NCI-H226 (cell line): Measurements from ENCODE around the gene HTT.

Experiments
- DNase-seq: peaks from one replicate; pipeline ENCODE4 v3.0.0-alpha.2; 2015

The HTT gene

DNA sequence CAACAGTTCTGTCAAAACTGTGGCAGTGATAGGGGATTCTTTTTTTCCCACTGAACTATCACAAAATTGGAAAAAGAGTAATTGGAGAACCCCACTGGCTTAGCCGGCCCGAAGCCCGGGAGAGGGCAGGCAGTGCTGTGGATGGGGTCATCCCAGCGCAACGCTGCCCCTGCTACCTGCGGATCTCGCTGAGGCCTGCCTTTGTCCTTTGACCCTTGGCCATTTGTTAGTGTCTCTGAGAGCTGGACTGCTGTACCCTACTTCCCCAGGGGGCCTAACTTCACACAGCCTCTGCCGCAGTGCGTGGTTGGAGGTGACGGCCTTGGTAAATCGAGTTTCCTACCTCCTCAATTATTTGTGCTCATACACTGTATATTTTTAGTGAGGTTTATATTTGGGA is 131.5 kb downstream of the HTT start:
- no peak for DNase-seq

- no peak for DNase-seq
Observed at GRCh38 chr4:3206439-3207100, 132.1 kb downstream of the HTT start.

GRCh38 chr4:3207531-3208037 is 133.1 kb downstream of the HTT start:
- DNase-seq = no peak

DNA sequence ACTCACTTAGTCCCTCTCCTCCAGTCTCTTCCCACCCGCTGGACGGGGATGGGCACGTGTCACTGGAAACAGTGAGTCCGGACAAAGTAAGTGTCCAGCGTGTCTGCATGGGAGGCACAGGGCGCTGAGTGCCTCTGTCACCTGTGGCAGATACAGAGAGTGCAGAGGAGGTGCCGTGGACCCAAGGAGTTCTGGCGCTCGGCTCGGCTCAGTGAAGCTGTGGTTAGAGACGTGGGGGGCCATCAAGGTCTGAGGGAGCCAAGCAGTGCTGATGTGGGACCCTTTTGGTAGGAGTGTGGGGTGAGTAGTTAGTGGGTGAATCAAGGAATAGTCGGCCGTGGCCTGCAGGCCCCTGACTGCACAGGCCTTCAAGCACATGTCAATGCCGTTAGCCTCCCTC is 134.3 kb downstream of the HTT start:
- DNase-seq = no peak

GRCh38 chr4:3209551-3210325 is 135.3 kb downstream of the HTT start:
- no peak for DNase-seq

DNA sequence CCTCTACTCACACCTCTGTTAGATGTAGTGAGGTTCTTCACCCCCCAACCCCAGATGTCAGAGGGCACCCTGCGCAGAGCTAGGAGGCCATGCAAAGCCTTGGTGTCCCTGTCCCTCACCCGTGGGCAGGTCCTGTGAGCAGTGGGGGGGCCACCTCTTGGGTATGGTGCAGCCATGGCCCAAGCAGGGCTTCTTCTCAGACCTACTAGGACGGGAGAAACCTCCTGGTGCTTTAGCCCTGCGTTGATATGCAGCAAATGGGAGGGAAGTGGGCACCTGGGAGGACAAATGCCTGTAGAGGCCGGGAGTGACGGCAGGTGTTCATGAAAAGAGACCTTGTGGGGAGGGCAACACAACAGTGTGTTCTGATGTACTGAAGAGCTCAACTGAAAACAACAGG is 136.0 kb downstream of the HTT start:
- no peak for DNase-seq

GRCh38 chr4:3211866-3212265 is 137.4 kb downstream of the HTT start:
- DNase-seq = no peak

GRCh38 chr4:3212391-3213105 is 138.1 kb downstream of the HTT start:
- no peak for DNase-seq

DNA sequence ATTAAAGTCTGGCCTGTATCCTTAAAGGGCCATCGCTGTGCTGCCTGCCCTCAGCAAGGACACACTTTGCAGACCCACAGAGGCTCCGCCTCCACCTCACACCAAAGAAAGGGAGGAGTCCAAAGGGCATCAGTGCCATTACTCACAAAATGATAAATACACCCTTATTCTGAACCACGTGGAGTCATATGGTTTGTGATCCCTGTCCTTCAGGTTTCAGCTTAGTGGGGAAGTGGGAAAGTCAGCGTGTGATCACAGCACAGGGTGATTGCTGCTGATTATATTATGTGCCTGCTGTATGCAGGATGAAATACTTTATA is 138.6 kb downstream of the HTT start:
- no peak for DNase-seq

- no peak for DNase-seq
Observed at GRCh38 chr4:3213661-3214250, 139.3 kb downstream of the HTT start.

DNA sequence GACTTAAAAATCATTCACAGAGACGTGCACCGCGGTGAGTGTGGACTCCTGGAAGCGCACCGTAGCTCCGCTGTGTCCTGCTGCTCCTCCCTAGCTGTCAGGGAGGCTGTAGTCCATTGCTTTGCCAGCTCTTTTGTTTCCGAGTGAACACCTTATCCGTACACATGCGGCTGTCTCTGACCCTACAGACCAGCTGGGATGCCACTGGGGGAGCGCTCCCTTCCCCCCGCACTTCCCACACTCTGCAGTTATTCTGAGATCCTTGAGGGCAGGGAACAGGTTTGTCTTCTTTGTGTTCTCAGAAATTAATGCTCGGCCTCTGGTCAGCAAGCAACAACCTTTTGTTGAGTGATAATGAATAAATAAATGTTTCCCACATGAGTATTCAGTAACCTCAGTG is 140.8 kb downstream of the HTT start:
- no peak for DNase-seq

- no peak for DNase-seq
Observed at GRCh38 chr4:3215733-3216132, 141.3 kb downstream of the HTT start.

DNA sequence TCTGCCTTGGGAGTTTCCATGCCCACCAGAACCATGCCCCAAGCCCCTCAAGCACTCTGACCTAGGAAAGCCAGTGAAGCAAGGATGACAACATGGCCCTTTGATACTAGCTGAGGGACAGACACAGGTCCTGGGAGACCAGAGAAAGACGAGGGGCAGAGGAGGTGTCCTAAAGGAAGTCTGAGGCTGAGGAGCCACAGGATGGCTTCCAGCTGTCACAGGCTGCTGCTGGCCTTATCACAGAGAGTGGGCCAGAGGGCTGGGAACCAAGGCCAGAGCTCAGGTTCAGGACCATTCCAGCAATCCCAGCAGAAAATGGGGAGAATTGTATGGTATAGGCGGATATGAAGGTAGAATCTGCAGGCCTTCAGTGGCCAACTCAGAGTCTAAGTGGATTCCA is 142.8 kb downstream of the HTT start:
- no peak for DNase-seq

GRCh38 chr4:3217771-3218170 is 143.3 kb downstream of the HTT start:
- no peak for DNase-seq

DNA sequence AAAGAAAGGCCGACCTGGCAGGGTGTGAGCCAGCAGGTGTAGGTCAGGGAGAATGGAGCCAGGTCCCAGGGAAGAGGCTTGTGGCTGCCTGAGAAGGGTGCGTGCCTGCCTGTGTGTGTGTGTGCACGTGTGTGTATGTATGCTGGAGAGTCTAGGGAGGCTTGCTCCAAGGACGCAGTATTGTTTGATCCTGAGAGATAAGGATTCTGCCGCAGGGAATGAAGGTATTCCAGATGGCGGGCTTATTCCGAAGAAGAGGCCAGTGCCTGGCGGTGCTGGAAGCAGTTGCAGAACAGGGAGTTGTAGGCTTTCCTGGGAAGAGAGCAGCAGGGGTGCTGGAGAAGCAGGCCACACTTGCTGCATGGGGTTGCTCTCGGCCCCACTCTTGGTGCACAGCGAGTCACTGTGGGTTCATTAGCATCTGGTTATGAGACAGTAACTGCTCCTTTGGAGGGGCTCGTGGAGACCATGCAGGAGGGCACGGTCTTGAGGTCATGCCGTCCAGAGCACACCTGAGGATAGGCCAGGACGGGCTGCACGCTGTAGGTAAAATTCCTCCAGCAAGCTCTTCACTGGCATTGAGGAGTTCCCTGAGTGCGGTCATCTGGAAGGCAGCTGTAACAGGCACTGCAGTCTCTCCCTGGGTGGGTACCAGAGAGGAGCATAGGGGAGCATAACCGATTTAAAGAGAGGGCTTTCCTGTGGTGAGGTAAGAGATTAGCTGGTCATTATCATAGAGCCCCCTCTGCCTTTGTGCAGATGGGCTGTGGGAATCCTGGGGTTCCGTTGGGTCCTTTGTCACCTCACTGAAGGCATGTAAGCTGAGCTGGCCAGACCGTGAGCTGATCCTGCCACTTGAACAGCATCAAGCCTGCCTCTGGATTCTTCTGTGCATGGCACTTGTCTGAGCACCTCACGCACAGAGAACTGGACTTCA is 144.6 kb downstream of the HTT start:
- no peak for DNase-seq

DNA sequence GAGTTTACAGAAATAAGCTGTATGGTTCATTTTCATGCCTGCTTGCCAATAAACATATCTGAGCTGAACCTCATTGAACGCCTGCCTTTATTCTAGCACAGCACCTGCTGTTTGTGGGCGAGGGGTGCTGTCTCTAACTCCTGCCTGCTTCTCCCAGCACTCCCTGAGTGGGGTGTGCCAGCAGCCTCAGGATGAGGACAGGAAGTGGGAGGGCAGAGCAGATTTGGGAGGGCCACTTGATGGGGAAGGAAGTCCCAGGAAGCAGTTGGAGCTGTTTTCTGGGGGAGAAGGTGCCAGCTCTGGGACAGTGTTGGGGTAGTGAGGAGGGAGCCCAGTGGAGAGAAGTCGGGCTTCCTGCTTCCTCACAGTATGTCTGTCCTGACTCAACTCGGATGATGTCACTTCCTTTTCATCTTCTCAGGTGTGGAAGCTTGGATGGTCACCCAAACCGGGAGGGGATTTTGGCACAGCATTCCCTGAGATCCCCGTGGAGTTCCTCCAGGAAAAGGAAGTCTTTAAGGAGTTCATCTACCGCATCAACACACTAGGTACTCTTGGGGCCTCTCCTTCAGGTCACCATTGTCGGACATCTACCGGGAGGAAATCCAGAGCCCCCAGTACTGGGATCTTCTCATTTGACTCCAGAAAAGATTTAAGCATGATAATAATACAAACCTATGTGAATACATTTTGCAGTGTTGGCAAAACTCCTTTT is 145.4 kb downstream of the HTT start:
- DNase-seq = no peak

- no peak for DNase-seq
Observed at GRCh38 chr4:3220476-3221183, 146.1 kb downstream of the HTT start.

DNA sequence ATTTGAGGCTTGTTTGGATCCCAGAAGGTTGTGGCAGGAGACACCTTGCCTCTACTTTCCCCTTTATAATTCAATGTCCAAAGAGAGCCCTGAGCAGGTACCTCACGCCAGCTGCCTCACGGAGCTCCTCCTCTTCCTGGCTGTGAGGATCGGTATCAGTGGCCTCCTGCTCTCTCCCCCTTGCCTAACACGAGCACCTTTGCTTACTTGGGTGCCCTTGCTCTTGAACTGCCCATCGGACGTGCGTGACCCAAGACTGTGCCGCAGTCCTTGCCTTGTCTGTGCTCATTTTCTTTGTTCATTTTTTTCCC is 146.7 kb downstream of the HTT start:
- no peak for DNase-seq

DNA sequence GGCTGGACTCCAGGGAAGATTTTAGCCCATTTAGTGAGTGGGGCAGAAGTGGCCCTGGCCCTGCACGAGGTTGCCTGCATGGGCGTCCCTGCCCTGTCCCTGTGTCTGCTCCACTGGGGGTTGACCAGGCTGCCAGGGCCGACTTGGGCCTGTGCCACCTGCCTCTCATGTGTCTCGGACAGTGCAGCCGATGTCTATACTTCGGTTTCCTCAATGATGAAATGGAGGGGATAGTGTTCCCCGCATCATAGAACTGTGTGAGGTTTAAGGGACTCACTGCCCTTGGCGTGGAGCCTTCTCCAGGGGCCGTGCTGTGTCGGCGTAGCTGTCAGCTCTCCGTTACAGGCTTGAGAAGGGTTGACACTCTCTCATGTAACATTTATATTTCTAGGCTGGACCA is 147.5 kb downstream of the HTT start:
- no peak for DNase-seq

GRCh38 chr4:3223346-3223745 is 148.9 kb downstream of the HTT start:
- DNase-seq = no peak
